Loucy (cell line): ENCODE data around the gene ENTR1.

ENCODE experiments used
- EZH2phosphoT487 ChIP-seq: fragments of 200-600 bp; IDR thresholded peaks from 2 replicates; pipeline ENCODE4 v1.6.1; 2018; ENCODE audit warnings: antibody characterized with exemption, mild to moderate bottlenecking, moderate library complexity, borderline replicate concordance
- TF ChIP-seq, protein P1 (sequence below): fragments of 200-600 bp; sonication (generic); conservative IDR thresholded peaks from 2 replicates; pipeline ENCODE4 v1.5.1; 2014; ENCODE audit warnings: mild to moderate bottlenecking, antibody characterized with exemption, low read length

DNA sequence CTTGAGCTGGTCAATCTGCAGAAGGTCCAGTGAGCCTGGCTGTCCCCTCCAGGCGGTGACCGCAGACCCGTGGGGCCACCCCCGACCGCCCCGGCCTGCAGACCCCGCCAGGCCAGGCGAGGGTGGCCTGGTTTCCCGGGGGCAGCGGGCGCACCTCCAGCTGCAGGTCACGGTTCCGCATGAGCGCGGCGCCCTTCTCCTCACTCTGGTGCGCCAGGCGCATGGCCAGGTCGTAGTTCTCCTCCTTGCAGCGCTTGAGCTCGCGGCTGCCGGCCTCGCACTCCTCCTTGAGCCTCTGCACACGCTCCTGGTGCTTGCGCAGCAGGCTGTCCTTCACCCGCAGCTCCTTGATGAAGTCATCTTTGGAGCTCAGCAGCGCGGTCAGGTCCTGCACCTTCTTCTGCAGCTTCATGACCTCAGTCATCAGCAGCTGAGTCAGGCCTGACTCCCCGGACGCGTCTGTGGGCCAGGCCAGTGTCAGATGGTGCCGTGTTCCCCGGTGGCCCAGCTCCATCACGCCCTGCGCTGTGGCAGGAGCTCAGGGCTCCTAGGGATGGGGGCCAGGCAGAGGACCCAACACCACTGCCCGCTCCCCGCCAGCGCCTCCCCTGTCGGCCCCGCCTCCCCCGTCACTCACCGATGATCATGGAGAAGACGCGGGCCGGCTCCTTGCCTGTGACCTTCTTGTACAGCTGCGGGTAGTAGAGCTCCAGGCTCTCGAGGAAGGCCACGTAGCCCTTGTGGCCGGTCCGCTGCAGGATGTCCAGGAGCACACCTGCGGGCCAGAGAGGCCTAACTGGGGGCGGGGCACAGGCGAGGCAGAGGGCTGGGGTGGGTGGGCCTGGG lies 39.5 kb downstream of the ENTR1 start:
- TF ChIP-seq, protein P1, sequence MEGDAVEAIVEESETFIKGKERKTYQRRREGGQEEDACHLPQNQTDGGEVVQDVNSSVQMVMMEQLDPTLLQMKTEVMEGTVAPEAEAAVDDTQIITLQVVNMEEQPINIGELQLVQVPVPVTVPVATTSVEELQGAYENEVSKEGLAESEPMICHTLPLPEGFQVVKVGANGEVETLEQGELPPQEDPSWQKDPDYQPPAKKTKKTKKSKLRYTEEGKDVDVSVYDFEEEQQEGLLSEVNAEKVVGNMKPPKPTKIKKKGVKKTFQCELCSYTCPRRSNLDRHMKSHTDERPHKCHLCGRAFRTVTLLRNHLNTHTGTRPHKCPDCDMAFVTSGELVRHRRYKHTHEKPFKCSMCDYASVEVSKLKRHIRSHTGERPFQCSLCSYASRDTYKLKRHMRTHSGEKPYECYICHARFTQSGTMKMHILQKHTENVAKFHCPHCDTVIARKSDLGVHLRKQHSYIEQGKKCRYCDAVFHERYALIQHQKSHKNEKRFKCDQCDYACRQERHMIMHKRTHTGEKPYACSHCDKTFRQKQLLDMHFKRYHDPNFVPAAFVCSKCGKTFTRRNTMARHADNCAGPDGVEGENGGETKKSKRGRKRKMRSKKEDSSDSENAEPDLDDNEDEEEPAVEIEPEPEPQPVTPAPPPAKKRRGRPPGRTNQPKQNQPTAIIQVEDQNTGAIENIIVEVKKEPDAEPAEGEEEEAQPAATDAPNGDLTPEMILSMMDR: no peak
- TF ChIP-seq EZH2phosphoT487: no peak
